H9 (cell line): ENCODE results near the gene SFMBT2. TPM values are rescaled to one million over a fixed set of nuclear protein-coding genes. Genes with fewer than 3 reads are reported as not detected.

Experiments used
- DNase-seq: peaks from one replicate; pipeline ENCODE4 v3.0.0-alpha.2; 2017
- H2AFZ ChIP-seq: one replicate; pipeline ENCODE4 v1.6.1; 2013; ENCODE audit warnings: mild to moderate bottlenecking, low read length, control low read depth, moderate library complexity
- H2AK5ac ChIP-seq: 2 replicates; pipeline ENCODE4 v1.6.1; 2013; ENCODE audit warnings: low read length, control low read depth, mixed read lengths; ENCODE audit not compliant: insufficient read length
- H2BK120ac ChIP-seq: one replicate; pipeline ENCODE4 v1.6.1; 2013; ENCODE audit warnings: low read depth, mild to moderate bottlenecking, low read length, control low read depth, inconsistent platforms; ENCODE audit not compliant: poor library complexity, severe bottlenecking
- H2BK12ac ChIP-seq: 2 replicates; pipeline ENCODE4 v1.6.1; 2013; ENCODE audit warnings: low read length, control low read depth, mixed read lengths, low read depth; ENCODE audit not compliant: insufficient read length
- H2BK15ac ChIP-seq: 2 replicates; pipeline ENCODE4 v1.6.1; 2013; ENCODE audit warnings: low read depth, low read length, control low read depth
- H2BK20ac ChIP-seq: one replicate; pipeline ENCODE4 v1.6.1; 2013; ENCODE audit warnings: low read depth, mild to moderate bottlenecking, low read length, control low read depth, inconsistent platforms; ENCODE audit not compliant: poor library complexity, severe bottlenecking
- H2BK5ac ChIP-seq: 2 replicates; pipeline ENCODE4 v1.6.1; 2013; ENCODE audit warnings: low read length, control low read depth, mixed read lengths; ENCODE audit not compliant: insufficient read length
- H3K14ac ChIP-seq: 2 replicates; pipeline ENCODE4 v1.6.1; 2013; ENCODE audit warnings: low read length, control low read depth; ENCODE audit not compliant: insufficient read depth
- H3K18ac ChIP-seq: 2 replicates; pipeline ENCODE4 v1.6.1; 2013; ENCODE audit warnings: low read depth, mild to moderate bottlenecking, mixed read lengths, low read length, control low read depth; ENCODE audit not compliant: insufficient read length
- H3K23ac ChIP-seq: 2 replicates; pipeline ENCODE4 v1.6.1; 2013; ENCODE audit warnings: low read length, control low read depth, mixed read lengths, low read depth; ENCODE audit not compliant: insufficient read length
- H3K23me2 ChIP-seq: 2 replicates; pipeline ENCODE4 v1.6.1; 2013; ENCODE audit warnings: low read depth, mild to moderate bottlenecking, mixed read lengths, low read length, control low read depth; ENCODE audit not compliant: insufficient read length, poor library complexity, severe bottlenecking
- H3K27ac ChIP-seq: 2 replicates; pipeline ENCODE4 v1.5.1; 2013; ENCODE audit warnings: low read length, control low read depth, mixed read lengths, low read depth; ENCODE audit not compliant: insufficient read length
- H3K27me3 ChIP-seq: 2 replicates; pipeline ENCODE4 v1.6.1; 2013; ENCODE audit warnings: low read length, control low read depth, inconsistent platforms; ENCODE audit not compliant: insufficient read depth
- H3K4ac ChIP-seq: 2 replicates; pipeline ENCODE4 v1.6.1; 2013; ENCODE audit warnings: low read depth, mild to moderate bottlenecking, control low read depth, inconsistent platforms, low read length, moderate library complexity
- H3K4me1 ChIP-seq: 2 replicates; pipeline ENCODE4 v1.6.1; 2013; ENCODE audit warnings: low read length, control low read depth, inconsistent platforms; ENCODE audit not compliant: insufficient read depth
- H3K4me2 ChIP-seq: 2 replicates; pipeline ENCODE4 v1.6.1; 2013; ENCODE audit warnings: low read length, control low read depth, mixed read lengths; ENCODE audit not compliant: insufficient read length, insufficient read depth
- H3K56ac ChIP-seq: 2 replicates; pipeline ENCODE4 v1.6.1; 2013; ENCODE audit warnings: low read depth, mild to moderate bottlenecking, mixed read lengths, low read length, control low read depth; ENCODE audit not compliant: insufficient read length
- H3K79me1 ChIP-seq: 2 replicates; pipeline ENCODE4 v1.6.1; 2013; ENCODE audit warnings: low read depth, mild to moderate bottlenecking, moderate library complexity, low read length, control low read depth, inconsistent platforms; ENCODE audit not compliant: insufficient read depth, poor library complexity, severe bottlenecking
- H3K79me2 ChIP-seq: 2 replicates; pipeline ENCODE4 v1.6.1; 2013; ENCODE audit warnings: low read length, control low read depth, inconsistent platforms; ENCODE audit not compliant: insufficient read depth
- H3K9ac ChIP-seq: 2 replicates; pipeline ENCODE4 v1.6.1; 2013; ENCODE audit warnings: low read length, control low read depth, mixed read lengths; ENCODE audit not compliant: insufficient read length; ENCODE audit errors: extremely low read depth
- H3K9me3 ChIP-seq: one replicate; pipeline ENCODE4 v1.6.1; 2013; ENCODE audit warnings: low read depth, low read length, inconsistent platforms; ENCODE audit not compliant: control insufficient read depth
- H3T11ph ChIP-seq: one replicate; pipeline ENCODE4 v1.6.1; 2013; ENCODE audit warnings: mild to moderate bottlenecking, low read length, control low read depth, inconsistent platforms
- H4K20me1 ChIP-seq: one replicate; pipeline ENCODE4 v1.6.1; 2013; ENCODE audit not compliant: control insufficient read depth, insufficient read length, insufficient read depth
- H4K5ac ChIP-seq: 2 replicates; pipeline ENCODE4 v1.6.1; 2013; ENCODE audit warnings: low read depth, mild to moderate bottlenecking, mixed read lengths, low read length, control low read depth; ENCODE audit not compliant: insufficient read length
- H4K8ac ChIP-seq: replicated peaks from 2 replicates; pipeline ENCODE4 v1.6.1; 2013; ENCODE audit warnings: low read length, control low read depth, mixed read lengths, low read depth; ENCODE audit not compliant: insufficient read length
- H4K91ac ChIP-seq: 2 replicates; pipeline ENCODE4 v1.6.1; 2013; ENCODE audit warnings: low read depth, mild to moderate bottlenecking, moderate library complexity, mixed read lengths, low read length, control low read depth; ENCODE audit not compliant: insufficient read length
- H3K27ac Mint-ChIP-seq, 3 experiments: 2 replicates in 2 of 3; 3 replicates in 1 of 3; pipeline ENCODE4 v1.8.0; 2020 to 2021; ENCODE audit warnings: mixed read lengths in 3 of 3, mild to moderate bottlenecking in 1 of 3, moderate library complexity in 1 of 3
- H3K27me3 Mint-ChIP-seq: 2 replicates; pipeline ENCODE4 v1.8.0; 2021; ENCODE audit warnings: low read depth, mild to moderate bottlenecking, moderate library complexity, mixed read lengths
- H3K36me3 Mint-ChIP-seq, 3 experiments: 2 replicates in 2 of 3; 3 replicates in 1 of 3; pipeline ENCODE4 v1.8.0; 2020 to 2021; ENCODE audit warnings: low read depth in 3 of 3, mixed read lengths in 3 of 3; ENCODE audit not compliant: insufficient read depth in 1 of 3
- H3K4me1 Mint-ChIP-seq, 2 experiments: 2 replicates each; pipeline ENCODE4 v1.8.0; 2020; ENCODE audit warnings: mixed read lengths in 2 of 2
- H3K4me3 Mint-ChIP-seq, 2 experiments: 2 replicates in 1 of 2; 3 replicates in 1 of 2; pipeline ENCODE4 v1.8.0; 2020 to 2021; ENCODE audit warnings: mild to moderate bottlenecking in 2 of 2, mixed read lengths in 2 of 2, moderate library complexity in 1 of 2
- H3K9me3 Mint-ChIP-seq, 2 experiments: 2 replicates in 1 of 2; 3 replicates in 1 of 2; pipeline ENCODE4 v1.8.0; 2020; ENCODE audit warnings: mild to moderate bottlenecking in 2 of 2, mixed read lengths in 2 of 2, moderate library complexity in 1 of 2
- WGBS: extraction: QIAGEN DNeasy Blood & Tissue Kit; methylation state at CpG from one replicate; pipeline ENCODE4 v1.1.7; 2013; ENCODE audit warnings: missing lambda C conversion rate, low lambda C conversion rate, mixed read lengths; ENCODE audit not compliant: insufficient read length; ENCODE audit errors: extremely low coverage; 5-methylcytosine and 5-hydroxymethylcytosine counted together
- total RNA-seq: library from RNA; stranded (reverse); gene quantifications from 2 replicates; pipeline ENCODE4 v1.2.1, GENCODE V29; 2021
- TF ChIP-seq, protein P1 (sequence below): fragments of 200-600 bp; sonication (generic); conservative IDR thresholded peaks from 3 replicates; pipeline ENCODE4 v1.8.0; 2021; ENCODE audit warnings: antibody characterized with exemption, mild to moderate bottlenecking

The SFMBT2 gene
- total RNA-seq, 1 experiment from 2014 or later: 5.3 TPM

DNA sequence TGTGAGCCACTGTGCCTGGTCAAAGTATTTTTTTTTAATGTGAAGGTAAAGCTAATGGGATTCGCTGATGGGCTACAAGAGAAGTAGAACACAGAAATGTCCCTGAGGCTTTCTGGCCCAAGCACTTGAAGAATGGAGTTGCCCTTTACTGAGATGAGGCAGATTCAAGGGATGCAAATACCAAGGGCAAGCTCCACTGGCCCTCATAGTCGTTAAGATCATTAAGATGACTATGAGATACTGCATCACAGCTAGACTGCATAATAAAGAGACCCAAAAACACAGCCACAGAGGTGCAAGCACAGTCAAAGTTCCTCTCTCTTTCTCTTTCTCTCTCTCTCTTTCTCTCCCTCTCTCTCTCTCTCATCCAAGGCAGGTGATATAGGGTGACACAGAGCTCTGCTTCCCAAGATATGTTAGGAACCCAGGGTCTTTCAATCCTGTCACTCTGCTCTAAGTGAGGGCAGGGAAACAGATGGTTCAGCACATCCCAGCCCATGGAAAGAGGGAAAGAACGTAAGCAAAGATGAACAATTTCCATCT, 117.4 kb downstream of the SFMBT2 start:
- Histone ChIP-seq H2BK12ac (no peak overlapping the region), H2AK5ac (no peak overlapping the region), H2BK20ac (no peak overlapping the region), H3K18ac (no peak overlapping the region), H3K56ac (no peak overlapping the region), H2AFZ (no peak overlapping the region), H3K4ac (no peak overlapping the region), H3K14ac (no peak overlapping the region), H3K27ac (no peak overlapping the region), H4K91ac (no peak overlapping the region), H2BK15ac (no peak overlapping the region), H3K27me3 (no peaks in the 10 kb centered on the region), H3K79me2 (no peaks in the 10 kb centered on the region), H4K20me1 (no peaks in the 10 kb centered on the region), H3K4me2 (no peak overlapping the region), H3K4me1 (no peaks in the 10 kb centered on the region), H4K8ac (no peak overlapping the region), H3K23me2 (no peaks in the 10 kb centered on the region), H3T11ph (no peak overlapping the region), H2BK5ac (no peak overlapping the region), H3K23ac (no peak overlapping the region), H3K9me3 (no peaks in the 10 kb centered on the region), H3K9ac (no peak overlapping the region), H3K79me1 (no peaks in the 10 kb centered on the region), H2BK120ac (no peak overlapping the region), H4K5ac (no peak overlapping the region)
- H3K27me3 Mint-ChIP-seq: no peaks in the 10 kb centered on the region
- 0 out of 7 replicates have a peak overlapping the region, but pooled peaks of 1 of the 3 experiments have one; percentile 36 for H3K27ac Mint-ChIP-seq
- WGBS: no CpG with 5 or more reads among the region's 3 CpGs
- H3K4me3 Mint-ChIP-seq: no peak overlapping the region
- DNase-seq: no peak
- peaks cover 16 to 20% of the 10 kb centered on the region in 2 experiments for H3K4me1 Mint-ChIP-seq
- TF ChIP-seq, protein P1, sequence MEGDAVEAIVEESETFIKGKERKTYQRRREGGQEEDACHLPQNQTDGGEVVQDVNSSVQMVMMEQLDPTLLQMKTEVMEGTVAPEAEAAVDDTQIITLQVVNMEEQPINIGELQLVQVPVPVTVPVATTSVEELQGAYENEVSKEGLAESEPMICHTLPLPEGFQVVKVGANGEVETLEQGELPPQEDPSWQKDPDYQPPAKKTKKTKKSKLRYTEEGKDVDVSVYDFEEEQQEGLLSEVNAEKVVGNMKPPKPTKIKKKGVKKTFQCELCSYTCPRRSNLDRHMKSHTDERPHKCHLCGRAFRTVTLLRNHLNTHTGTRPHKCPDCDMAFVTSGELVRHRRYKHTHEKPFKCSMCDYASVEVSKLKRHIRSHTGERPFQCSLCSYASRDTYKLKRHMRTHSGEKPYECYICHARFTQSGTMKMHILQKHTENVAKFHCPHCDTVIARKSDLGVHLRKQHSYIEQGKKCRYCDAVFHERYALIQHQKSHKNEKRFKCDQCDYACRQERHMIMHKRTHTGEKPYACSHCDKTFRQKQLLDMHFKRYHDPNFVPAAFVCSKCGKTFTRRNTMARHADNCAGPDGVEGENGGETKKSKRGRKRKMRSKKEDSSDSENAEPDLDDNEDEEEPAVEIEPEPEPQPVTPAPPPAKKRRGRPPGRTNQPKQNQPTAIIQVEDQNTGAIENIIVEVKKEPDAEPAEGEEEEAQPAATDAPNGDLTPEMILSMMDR: no peak
- no peaks in the 10 kb centered on the region for H3K36me3 Mint-ChIP-seq
- no peaks in the 10 kb centered on the region for H3K9me3 Mint-ChIP-seq
